Left renal pelvis (tissue), 4 donors: ENCODE measurements around the gene PLXNA4. TPM values are rescaled to one million over a fixed set of nuclear protein-coding genes. Genes with fewer than 3 reads are reported as not detected.
"Not testable (repeated sequence)": the region's sequence is repeated elsewhere in the genome, so short reads cannot be mapped to it uniquely, and the experiment has no call there.

Experiments used
- DNase-seq, 4 donors: peaks; one replicate each; pipeline ENCODE4 v3.0.0-alpha.2; 2013; ENCODE audit warnings: low read depth in 4 of 4, low spot score in 3 of 4
- polyA plus RNA-seq, 4 donors: library from polyadenylated mRNA; unstranded; fragments of 120-200 nt; gene quantifications; one replicate each; pipeline ENCODE4 v1.2.1, GENCODE V29; 2013; ENCODE audit not compliant: insufficient read length in 4 of 4

Gene PLXNA4
- 10 to 100 TPM in 3 of 4 donors, 1 to 10 TPM in 1; 3.0 to 15.1 (median 13.8) TPM for polyA plus RNA-seq

- no peak for DNase-seq
These were observed at the start of gene PLXNA4 for GRCh38 chr7:132575982-132576720. Gene PLXNA4, minus strand, starts transcription at chr7:132576470. Its CDS starts 67,777 bp downstream, at chr7:132508693.

- DNase-seq, result no peak
These were observed 49.4 kb upstream of the PLXNA4 start for GRCh38 chr7:132625651-132626050.

GRCh38 chr7:132622081-132622480 is 45.8 kb upstream of the PLXNA4 start:
- DNase-seq, result no peak

- DNase-seq, result no peak
These were observed 43.7 kb upstream of the PLXNA4 start for GRCh38 chr7:132619967-132620366.

GRCh38 chr7:132618956-132619305 is 42.7 kb upstream of the PLXNA4 start:
- no peak for DNase-seq

- no peak for DNase-seq
These were observed 42.1 kb upstream of the PLXNA4 start for GRCh38 chr7:132618271-132618955.

GRCh38 chr7:132614428-132615318 is 38.4 kb upstream of the PLXNA4 start:
- DNase-seq, result peak in 3 of 4 donors; percentile 12 to 32 (median 25)

GRCh38 chr7:132613737-132614136 is 37.5 kb upstream of the PLXNA4 start:
- no peak for DNase-seq

- DNase-seq, result no peak
These were observed 34.7 kb upstream of the PLXNA4 start for GRCh38 chr7:132610995-132611394.

- DNase-seq, result no peak
These were observed 33.7 kb upstream of the PLXNA4 start for GRCh38 chr7:132609906-132610520.

GRCh38 chr7:132609222-132609621 is 33.0 kb upstream of the PLXNA4 start:
- no peak for DNase-seq

GRCh38 chr7:132608523-132608922 is 32.3 kb upstream of the PLXNA4 start:
- DNase-seq, result no peak

- no peak for DNase-seq
These were observed 31.4 kb upstream of the PLXNA4 start for GRCh38 chr7:132607656-132608055.

GRCh38 chr7:132604121-132604520 is 27.9 kb upstream of the PLXNA4 start:
- DNase-seq, result no peak

- no peak for DNase-seq
These were observed 27.1 kb upstream of the PLXNA4 start for GRCh38 chr7:132603220-132603833.

- DNase-seq, result no peak
These were observed 25.5 kb upstream of the PLXNA4 start for GRCh38 chr7:132601783-132602182.

- DNase-seq, result no peak
These were observed 20.3 kb upstream of the PLXNA4 start for GRCh38 chr7:132596588-132596987.

- DNase-seq, result not testable (repeated sequence)
These were observed 18.5 kb upstream of the PLXNA4 start for GRCh38 chr7:132594741-132595140.

- DNase-seq, result no peak
These were observed 16.7 kb upstream of the PLXNA4 start for GRCh38 chr7:132592936-132593335.

GRCh38 chr7:132592231-132592920 is 16.1 kb upstream of the PLXNA4 start:
- no peak for DNase-seq
